CD1c-positive myeloid dendritic cell (primary cell): ENCODE measurements around the gene ERVK3-1.
A peak's percentile ranks its signal among the peaks of the same experiment; 100 is the strongest.
"Not testable (repeated sequence)": the region's sequence is repeated elsewhere in the genome, so short reads cannot be mapped to it uniquely, and the experiment has no call there.

Source experiments
- DNase-seq: peaks from one replicate; pipeline ENCODE4 v3.0.0-alpha.2; 2016; ENCODE audit errors: extremely low spot score

The ERVK3-1 gene

DNA sequence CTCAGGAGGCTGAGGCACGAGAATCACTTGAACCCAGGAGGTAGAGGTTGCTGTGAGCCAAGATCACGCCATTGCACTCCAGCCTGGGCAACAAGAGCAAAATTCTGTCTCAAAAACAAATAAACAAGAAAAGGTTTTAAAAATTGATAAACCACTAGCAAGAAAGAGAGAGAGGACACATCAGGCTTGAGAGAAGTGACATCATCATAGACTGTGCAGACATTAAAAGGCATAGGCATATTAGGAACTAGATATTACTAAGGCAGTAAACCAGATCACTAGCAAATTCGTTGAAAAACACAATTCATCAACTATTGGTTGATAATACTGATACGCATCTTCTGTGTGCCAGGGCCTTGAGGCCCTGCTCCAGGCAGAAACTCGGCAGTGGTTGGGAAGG, 40.4 kb downstream of the ERVK3-1 start:
- DNase-seq, result no peak

DNA sequence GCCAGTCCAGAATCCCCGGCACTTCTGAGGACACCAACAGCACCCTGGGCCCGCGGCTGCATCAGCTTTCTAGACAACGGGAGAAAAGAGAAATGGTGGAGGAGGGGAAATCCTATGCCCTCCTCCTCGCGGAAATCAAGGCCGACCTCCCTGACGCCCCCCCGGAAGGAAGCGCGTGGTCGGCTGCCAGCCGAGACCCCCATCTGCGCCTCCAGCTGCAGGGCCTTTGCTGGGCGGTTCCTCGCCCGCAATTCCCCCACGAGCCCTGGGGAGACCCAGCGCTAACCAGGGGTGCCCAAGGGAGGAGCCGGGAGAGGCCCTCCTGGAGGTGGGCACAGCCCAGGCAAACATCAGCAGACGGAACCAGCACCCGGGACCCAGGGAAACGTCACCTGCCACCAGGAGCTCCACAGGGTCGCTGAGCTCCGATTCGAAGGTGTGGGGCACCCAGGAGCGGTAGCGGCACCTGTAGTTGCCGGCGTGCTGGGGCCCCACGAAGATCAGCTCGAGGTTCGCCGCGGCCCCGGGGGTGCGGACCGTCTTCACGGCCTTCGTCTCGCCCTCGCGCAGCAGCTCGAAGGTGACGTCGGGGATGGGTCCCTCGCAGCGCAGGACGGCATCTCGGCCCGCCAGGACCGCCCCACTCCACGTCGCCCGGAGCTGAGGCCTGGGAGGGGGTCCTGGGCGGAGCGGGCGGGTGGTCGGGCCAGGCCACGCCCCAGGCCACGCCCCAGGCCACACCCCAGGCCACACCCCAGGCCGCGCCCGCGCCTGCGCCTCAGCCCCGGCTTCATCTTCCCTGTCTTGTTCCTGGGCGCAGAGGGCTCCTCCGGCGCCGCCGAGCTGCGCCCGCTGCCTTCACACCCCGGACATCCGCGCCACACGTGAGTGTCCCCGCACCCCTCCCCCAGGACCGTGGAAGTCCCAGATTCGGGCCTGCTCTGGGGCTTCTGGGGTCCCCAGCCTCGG, 42.1 kb downstream of the ERVK3-1 start:
- DNase-seq, result peak; percentile 82

DNA sequence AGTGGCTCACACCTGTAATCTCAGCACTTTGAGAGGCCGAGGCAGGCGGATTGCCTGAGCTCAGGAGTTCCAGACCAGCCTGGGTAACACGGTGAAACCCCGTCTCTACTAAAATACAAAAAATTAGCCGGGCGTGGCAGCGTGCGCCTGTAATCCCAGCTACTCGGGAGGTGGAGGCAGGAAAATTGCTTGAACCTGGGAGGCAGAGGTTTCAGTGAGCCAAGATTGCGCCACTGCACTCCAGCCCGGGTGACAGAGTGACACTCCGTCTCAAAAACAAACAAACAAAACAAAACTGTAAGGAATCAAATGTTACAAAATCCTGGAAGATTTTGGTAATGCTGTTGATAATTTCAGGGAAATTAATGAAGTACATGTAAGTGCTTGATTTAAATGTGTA, 42.9 kb downstream of the ERVK3-1 start:
- DNase-seq, result not testable (repeated sequence)

DNA sequence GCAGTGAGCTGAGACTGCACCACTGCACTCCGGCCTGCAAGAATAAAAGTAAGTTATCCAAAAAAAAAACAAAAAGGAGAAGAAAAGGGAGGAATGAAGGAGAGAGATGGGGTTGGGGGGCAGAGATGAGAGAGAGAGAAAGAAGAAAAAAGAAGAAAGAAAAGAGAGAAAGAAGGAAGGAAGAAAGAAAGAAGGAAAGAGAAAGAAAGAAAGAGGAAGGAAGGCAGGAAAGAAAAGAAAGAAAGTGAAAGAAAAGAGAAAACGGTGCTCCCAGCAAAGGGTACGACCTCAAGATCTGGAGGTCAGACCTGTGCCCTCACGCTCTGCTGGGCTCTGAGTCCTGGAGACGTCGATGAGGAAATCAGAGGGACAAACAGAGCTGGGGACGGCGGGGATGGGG, 44.4 kb downstream of the ERVK3-1 start:
- DNase-seq, result no peak

DNA sequence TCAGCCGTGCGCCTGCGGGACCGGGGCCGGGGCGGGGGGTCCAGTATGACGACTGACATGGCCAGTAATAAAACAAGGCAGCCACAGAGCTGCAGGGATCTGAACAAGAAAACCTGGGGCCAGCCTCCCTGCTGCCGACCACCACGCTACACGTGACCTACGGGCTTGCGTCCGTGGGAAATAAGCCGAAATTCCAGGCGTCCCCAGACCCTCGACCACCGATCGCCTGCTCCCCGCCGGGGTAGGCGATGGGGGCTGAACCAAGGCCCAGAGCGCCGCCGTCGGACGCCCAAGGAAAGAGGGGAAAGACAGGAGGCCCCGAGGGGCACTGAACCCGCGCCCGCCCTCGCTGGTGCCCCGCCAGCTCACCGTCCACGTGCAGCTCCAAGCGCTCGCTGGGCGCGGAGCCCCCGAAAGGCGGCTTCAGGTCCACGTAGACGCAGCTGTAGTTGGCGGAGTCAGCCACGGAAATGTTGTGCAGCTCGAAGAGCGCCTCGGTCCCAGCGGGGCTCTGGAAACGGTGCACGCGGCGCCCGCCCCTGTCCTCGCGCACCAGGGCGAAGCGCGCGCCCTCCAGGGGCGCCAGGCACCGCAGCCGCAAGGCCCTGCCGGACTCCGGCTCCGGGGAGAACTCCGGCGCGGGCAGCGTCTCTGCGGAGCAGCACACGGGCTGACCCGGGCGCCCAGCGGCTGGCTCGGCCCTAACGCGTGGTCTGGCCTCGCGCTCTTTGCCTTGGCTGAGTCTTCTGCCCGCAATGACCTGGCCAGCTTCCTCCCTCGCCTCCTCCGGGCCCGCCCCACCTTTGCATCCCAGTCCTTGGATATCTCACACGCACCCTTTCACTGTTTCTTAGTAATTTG, 45.1 kb downstream of the ERVK3-1 start:
- no peak for DNase-seq

DNA sequence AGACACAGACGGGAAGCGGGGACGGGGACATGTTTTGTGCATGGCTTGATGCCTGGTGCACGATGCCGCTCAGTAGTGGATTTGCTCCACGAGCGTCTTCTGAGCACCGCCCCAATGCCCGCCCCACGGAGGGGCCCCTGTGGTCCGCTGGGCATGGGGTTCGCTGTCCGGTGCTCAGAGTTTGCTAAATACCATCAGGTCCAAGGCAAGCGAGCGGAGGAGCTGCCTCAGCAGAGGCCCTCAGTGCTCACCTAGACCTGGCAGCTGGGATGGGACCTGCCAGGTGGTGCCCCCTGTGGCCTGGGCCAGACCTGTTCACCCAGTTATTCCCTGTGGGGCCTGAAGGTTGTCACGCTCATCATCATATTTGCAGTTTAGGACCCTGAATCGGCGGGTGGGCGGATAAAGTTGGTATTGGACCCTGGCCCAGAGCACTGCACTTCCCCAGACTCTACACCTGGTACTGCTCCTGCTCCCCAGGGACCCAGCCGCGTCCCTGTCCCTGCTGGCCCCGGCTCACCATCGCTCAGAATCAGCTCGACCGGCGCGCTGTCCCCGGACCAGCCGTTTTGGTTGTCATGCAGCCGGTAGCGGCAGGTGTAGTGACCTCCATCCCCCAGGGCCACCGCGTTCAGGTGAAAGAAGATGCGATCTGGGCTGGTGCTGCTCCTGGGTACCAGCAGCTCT, 45.8 kb downstream of the ERVK3-1 start:
- no peak for DNase-seq

DNA sequence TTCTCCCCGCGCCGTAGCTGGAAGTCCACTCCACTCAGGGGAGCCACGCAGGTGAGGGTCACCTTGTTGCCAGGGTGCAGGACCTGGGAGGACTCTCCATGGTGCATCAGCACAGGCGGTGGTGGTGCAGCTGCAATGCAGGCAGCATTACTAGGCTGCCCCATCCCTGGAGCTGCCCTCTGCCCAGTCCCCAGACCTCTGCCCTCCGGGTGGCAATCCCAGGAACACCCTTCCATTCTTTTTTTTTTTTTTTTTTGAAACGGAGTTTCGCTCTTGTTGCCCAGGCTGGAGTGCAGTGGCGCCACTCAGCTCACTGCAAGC, 46.3 kb downstream of the ERVK3-1 start:
- no peak for DNase-seq

DNA sequence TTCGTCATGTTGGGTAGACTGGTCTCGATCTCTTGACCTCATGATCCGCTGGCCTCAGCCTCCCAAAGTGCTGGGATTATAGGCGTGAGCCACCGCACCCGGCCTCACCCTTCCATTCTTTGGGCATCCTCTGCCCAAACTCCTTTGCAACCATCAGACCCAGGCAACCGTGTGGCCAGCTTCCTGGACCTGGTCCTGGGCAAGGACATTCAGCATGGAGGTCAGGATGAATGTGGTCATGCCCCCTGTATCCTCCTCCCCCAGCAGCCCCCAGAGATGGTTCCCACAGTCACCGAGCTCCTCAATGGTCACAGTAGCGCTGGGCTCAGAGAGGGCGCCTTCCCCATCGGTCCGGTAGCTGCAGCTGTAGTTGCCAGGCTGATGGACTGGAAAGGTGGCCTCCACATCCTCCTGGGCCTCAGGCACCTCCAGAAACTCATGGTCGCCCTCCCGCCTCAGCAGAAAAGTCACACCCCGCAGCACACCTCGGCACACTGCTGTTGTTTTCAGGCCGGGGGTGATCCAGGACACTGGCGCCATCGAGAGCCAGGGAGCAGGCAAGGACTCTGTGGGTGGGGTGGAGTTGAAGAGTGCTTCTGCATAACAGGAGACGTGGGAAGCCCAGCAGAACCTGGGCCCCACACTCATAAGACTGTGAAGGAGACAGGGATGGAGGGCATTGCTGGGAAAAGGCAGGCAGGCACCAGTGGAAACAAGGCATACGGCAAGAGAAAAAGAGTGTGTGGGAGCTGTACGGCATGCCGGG, 47.0 kb downstream of the ERVK3-1 start:
- DNase-seq, result no peak

DNA sequence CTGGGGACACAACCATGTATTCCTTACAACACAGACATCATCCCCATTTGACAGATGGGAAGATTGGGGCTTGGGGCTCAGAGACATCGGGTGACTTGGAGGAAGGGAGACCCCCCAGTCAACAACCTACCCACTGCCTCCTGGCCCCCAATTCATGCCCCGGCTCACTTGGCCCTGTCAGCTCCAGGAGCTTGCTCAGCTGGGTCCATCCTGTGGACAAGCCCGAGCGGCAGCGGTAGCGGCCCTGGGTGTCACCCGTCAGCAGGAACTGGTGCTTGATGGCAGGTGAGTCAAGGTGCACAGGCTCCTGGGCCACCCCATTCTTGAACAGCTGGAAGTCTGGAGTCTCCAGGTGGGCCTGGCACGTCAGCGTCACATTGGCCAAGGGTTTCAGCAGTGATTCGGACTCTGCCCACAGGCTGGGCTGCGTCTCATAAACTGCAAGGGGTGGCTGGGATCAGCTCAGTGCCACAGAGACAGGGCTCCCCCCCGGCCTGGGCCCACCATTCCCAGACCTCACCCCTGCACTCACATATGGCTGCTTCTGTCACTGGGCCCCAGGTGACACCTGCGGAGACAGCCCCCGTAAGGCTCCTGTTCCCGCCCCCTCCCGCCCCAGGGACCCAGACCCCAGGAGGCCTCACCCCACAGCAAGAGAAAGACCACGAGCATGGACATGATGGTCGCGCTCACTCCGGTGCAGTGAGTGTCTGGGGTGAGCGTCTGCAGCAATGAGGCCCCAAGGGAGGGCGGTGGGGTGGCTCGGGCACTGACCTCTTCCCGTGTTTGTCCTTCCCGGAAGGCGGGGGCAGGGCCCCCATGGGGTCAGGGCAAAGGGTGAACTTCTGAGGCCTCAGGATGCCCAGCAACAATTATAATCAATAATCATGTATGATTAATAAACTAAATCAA, 47.8 kb downstream of the ERVK3-1 start, which contains the start of gene A1BG:
Gene A1BG (minus strand): TSS at position 733 of the 912 bp plus-strand sequence. CDS start 55 bp downstream, at position 678.
- no peak for DNase-seq

DNA sequence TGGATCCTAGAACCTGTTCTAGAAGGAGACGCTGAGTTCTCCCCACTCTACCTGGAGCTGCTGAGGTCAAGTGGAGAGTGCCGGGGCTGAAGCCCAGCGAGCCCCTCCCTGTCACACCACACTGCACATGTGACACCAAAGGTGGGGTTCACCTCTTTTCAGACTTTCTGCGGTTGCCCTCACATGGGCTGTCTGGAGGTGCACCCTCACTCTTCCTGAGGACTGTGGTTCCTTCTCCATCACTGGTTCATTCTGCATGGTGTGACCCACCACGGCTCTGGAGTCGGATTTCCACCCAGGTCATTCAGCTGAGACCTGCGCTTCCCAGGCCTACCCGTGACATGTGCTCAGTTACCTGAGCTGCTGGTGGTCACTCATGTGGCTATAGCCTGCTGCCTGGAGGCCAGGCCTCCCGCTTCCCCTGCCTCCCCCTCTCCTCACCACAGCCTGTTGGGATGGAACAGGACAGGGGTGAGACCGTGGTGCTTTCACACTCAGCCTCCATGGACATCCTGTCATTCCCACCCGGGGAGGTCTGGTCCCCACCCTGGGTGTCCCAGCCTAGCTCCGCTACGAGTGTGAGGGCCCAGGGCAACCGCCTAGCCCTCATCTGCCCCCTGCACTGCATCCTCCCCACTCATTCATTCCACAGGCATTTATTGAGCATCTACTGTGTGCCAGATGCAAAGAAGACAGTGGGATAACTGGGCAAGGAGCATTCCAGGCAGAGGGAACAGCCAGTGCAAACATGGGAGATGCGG, 48.7 kb downstream of the ERVK3-1 start:
- no peak for DNase-seq

DNA sequence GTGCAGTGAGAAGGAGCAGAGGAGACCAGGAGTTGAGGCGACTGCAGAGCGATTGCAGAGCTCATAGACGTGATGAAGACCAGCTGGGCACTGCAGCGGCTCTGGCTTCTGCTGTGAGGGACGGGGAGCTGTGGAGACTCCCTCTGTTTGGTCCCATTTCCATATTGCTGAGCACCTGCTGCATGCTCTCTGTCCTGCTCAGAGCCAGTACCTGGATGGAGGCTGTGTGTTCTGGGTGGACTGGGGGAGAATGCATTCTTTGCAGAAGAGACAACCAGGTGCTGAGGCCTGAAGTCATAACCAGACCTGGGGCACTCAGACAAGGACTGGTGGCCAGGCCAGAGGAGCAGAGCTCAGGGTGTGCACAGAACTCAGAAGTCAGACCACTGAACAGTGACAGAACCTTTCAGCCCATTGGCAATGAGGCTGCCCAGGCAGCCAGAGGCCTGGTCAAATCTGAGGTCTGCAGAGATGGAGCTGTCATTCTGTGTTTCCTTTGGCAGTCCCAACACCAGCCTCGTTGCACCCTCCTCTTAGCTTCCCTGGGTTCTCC, 49.4 kb downstream of the ERVK3-1 start:
- DNase-seq, result no peak

DNA sequence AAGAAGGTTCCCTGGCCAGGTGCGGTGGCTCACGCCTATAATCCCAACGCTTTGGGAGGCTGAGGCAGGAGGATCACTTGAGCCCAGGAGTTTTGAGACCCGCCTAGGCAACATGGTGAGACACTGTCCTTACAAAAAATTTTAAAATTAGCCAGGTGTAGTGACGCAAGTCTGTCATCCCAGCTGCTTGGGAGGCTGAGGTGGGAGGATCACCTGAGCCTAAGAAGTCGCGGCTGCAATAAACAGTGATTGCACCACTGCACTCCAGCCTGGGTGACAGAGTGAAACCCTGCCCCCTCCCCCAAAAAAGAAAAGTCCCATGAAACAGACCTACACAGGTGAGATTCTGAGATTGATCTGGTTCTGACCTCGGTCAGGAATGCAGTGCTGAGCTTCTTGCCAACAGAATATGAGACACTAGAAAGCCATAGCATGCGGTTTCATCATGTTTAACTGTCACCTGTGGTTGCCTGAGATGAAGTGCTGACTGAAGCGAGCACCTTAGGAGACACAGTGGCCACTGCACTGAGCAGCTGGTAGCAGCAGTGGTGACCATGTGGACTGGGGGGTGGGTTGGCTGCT, 50.1 kb downstream of the ERVK3-1 start:
- no peak for DNase-seq

DNA sequence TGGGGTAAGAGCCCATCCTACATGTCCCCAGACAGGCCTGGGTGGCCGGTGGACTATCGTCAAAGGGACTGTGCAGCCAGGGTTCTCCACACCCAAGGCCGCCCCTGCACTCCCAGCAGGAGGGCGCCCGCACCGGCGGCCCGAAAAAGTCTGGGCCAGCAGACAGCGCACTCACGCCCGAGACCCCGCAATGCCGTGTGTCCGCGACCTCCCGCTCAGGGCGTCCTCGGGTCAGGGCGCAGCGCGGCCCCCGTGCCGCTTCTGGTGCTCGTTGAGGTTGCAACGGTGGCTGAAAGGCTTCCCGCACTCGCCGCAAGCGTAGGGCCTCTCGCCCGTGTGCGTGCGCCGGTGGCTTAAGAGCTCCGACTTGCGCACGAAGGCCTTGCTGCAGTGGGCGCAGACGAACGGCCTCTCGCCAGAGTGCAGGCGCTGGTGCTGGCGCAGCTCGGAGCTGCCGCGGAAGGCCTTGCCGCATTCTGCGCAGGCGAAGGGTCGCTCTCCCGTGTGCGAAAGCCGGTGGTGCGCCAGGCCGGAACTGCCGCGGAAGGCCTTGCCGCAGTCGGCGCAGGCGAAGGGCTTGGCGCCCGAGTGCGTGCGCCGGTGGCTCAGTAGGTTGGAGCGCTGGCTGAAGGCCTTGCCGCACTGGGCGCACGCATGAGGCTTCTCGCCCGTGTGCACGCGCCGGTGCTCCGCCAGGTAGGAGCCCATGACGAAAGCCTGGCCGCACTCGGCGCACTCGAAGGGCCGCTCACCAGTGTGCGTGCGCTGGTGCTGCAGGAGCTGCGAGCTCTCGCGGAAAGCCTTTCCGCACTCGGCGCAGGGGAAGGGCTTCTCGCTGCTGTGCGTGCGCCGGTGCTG, 51.0 kb downstream of the ERVK3-1 start:
- no peak for DNase-seq

DNA sequence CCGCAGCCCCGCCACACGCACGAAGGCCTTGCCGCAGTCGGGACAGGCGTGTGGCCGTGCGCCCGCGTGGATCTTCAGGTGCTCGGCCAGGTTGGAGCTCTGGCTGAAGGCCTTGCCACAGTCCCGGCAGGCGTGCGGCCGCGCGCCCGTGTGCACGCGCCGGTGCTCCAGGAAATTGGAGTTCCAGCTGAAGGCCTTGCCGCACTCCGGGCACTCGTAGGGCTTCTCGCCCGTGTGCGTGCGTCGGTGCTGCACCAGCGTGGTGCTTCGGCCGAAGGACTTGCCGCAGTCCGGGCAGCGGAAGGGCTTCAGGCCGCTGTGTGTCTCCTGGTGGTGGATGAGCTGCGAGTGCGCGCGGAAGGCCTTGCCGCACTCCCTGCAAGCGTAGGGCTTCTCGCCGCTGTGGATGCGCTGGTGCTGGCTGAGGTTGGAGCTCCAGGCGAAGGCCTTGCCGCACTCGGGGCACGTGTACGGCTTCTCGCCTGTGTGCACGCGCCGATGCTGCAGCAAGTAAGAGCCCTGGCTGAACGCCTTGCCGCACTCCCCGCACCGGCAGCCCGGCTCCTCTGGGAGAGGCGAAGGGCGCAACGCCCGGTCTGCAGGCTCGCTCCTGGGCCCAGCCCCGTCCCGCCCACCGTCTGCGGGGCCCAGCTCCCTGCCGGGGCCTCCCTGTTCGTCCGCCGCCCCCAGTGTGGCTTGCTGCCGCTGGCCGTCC, 51.7 kb downstream of the ERVK3-1 start:
- no peak for DNase-seq

DNA sequence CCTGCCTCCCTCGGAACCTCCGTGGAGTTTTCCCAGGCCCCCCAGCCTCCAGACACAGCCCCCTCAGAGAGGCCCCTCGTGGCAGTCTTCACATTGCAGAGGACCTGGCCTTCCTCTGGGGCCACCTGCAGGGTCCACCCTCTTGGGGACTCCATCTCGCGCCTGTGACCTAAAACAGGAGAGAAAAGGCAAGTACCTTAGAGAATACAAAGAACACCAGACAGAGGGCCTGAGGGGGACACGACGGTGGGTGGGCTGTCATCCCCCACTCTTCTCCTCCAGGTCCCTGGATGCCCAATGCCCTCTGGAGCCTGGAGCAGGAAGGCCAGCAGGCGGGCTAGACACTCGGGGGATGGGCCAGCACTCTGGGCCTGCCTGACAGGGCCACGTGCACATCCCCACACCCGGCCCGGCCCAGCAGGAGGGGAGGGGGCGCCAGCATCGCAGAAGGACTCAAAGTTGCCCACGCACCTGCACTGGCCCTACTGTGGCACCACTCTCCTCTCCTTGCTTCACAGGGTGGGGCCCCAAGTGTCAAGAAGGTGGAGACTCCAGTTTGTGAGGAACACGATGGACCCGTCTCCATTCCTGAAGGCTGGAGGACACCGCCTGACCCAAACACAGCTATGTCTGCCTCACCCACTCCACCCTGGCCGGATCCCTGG, 52.4 kb downstream of the ERVK3-1 start:
- no peak for DNase-seq

DNA sequence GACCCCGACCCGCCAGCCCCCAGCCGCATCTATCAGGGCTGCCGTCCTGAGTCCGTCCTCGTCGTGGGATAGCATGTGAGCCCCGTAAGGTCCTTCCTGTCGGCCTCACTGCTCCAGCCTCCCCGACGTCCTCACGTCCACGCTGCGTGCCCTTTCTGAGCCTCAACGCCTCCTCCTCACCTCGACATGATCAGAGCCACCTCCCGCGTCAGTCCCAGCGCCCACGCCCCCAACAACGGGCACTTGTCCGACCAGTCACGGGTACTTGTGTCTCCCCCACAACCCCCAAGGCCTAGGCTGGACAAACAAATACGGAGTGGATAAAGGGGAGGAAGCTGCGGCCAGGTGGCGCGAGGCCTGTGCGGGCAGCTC, 56.7 kb downstream of the ERVK3-1 start:
- peak; percentile 68 for DNase-seq
